Amygdala (tissue), 56 donors: ENCODE results near the gene CACHD1.

Source experiments
- DNase-seq, 56 donors: peaks; one replicate each; lab custom pipeline; 2025; lab: John Stamatoyannopoulos, UW

Gene CACHD1

DNA sequence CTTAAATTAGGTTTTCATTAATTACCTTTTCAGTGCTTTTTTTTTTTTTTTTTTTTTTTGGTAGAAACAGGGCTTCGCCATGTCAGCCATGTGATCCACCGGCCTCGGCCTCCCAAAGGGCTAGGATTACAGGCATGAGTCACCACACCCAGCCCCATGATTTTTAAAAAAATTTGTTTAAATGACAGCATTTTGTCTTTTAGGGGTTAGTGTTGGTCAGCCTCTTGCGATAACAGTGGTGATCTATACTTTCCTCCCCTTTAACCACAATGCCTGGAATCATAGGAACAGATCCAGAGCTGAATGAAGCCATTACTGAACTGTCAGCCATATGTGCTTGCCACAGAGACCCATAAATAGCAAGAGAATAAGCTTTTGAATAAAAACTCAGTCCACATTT, 73.9 kb downstream of the CACHD1 start:
- no peak for DNase-seq

DNA sequence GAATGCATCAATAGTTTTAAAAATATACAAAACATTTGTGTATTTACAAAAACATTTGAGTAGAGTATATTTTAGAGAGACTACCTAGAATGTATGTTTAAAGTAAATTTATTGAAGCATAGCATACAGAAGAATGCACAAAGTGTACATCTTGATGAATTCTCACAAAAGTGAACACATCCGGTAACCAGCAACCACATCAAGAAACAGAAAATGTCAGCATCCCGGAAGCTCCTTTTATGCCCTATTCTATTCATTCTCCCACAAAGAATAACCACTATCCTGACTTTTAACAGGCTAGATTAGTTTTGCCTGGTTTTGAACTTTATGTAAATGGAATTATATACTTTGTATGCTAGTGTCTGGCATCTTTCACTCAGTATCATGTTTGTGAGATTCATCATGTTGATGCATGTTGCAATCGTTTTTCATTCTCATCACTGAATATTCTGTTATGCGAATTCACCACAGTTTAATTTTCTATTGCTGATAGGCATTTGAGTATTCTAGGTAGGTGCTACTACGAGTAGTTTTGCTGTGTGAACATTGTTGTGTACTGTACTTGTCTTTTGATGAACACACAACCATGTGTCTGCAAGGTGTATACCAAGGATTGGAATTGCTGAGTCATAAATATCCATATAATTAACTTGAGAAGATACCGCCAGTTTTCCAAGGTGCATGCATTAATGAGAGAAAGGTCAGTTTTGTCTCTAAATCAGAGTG, 75.4 kb downstream of the CACHD1 start:
- no peak for DNase-seq

DNA sequence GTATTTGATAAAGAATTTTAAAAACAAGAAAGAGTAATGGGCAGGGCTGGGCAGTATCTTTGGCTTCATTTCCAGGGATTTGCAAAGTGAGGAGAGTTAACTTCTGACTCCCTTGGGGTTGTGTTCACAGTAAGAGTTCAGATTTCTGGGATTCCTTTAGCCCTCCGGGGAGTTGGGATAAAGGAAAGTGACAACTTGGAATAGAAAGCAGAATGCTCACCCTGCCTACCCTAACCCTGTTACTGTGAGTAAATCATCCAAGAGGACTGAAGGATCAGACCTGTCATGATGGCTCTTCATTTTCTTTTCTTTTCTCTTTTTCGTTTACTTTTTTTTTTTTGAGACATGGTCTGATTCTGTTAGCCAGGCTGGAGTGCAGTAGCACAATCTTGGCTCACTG, 76.1 kb downstream of the CACHD1 start:
- DNase-seq = no peak

DNA sequence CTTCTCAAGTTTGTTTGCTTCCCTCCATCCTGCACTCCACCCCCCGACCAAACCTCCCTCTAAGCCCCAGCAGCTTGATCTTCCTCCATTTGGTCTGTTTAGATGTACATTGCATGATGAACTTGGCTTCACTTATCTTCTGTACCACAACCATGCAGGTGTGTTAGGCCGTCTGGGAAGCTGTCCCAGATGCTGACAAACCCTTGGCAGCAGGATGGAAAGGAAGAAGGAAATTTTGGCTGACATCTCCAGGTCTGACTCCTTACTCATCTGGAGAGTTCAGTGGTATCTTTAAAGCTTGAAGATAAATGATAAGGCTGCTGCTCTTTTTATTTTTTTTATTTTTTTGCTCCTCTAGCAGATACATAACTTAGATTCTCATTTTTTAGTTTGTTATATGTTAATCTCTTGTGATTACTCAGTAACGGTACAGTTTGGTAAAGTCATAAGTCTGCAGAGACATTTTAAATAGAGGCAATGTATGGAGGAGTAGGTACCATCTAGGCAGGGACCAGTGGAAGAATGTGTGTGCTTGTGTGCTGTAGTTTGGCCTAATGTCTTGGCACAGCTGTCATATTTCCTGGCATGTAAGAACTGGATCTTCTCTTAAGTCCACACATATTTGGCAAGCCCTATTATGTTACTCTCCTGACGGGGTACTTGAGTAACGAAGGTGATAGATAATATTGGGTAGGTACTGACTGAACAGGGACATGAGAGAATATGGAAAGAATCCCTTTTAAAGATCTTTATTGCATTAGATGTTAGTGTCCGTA, 79.7 kb downstream of the CACHD1 start:
- DNase-seq = no peak

DNA sequence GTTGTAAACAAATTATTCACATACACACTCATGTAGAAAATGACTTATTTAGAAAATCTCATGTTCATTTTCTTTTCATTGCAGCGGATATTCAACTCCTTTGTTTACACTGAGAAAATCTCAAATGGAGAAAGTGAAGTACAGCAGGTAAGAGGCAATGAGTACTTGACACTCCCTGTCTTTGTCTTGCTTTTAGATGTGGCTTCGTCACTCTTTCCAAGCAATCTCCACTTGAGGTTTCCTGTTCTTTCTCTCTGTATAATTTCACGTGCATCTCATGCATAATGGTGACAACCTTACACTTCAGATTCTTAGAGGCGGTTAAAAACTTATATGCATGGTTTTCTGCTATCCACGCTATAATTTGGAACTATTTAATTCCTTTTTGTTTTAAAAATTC, 80.6 kb downstream of the CACHD1 start:
- DNase-seq = no peak

DNA sequence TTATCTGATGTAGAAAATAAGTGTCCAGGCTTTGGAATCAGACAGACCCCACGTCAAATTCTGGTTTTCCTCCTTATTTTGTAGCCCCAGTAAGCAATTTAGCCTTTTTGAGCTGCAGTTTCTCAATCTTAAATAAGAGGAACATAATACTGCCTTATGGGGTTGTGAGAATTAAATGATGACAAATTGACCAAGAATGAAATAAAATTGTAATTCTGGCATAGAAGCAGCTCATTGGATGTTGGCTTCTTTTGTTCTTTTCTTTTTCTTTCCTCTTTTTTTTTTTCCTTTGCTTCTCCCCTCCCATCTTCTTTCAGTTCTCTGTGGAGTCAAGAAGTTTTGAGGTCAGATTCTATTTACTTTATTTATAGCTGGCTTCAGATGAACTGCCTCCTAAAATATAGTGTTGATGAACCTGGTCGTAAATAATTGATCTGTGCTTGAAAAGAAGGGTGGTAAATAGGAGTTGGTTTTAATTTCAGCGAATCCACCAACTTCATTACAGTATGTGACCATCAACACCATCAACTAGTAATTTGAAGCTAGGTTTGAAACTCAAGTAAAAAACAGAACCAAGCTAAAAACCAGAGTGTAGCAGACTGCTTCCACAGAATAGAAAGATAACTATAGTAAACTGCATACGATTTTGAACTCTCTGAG, 81.1 kb downstream of the CACHD1 start:
- no peak for DNase-seq

DNA sequence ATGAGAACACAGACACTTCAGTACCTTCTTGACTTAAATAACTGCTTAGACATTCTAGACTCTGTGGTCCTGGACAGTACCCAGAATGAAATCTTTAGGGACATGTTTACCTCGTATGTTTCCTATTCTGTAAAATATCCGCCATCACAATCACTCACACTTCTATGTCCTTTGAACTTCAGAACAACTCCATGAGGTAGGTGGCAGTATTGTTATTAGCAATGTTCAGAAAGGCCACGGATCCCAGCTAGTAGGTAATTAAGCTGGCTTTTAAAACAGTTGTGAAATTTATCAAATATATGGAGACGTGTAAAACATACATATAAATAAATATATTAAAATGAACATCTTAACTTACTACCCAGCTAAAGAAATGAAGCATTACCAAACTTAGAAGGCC, 83.4 kb downstream of the CACHD1 start:
- DNase-seq = no peak

DNA sequence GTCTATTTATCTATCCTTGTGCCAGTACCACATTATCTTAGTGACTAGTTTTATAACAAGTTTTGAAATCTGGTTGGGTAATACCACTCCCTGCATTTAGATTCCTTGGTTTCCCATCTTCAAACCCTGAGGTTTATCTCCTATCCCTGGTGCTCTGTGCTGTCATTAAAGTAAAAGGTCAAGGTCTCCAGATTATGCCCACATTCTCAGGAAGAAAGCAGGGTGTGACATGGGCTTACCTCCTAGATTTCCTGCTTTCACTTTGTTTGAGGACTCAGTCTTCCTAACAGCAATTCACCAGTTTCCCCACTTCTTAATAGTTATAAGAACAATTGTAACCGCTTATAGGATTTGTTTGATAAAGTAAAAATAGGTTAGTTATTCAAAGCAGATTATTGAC, 86.0 kb downstream of the CACHD1 start:
- no peak for DNase-seq

DNA sequence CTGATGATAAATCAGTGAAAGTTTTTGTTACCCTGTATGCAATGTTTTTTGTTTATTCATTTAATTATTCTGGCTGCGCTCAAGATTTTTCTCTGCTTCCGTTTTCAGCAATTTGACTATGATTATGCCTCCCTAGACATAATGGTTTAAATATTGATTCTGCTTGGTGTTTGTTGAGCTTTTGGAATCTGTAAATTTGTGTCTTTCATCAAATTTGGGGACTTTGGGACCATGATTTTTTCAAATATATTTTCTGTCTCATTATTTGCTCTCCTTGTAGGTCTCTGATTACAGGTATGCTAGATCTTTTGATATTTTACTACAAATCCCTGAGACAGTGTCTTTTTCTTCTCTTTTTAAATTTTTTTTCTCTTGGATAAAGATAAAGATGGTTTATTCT, 92.1 kb downstream of the CACHD1 start:
- no peak for DNase-seq

DNA sequence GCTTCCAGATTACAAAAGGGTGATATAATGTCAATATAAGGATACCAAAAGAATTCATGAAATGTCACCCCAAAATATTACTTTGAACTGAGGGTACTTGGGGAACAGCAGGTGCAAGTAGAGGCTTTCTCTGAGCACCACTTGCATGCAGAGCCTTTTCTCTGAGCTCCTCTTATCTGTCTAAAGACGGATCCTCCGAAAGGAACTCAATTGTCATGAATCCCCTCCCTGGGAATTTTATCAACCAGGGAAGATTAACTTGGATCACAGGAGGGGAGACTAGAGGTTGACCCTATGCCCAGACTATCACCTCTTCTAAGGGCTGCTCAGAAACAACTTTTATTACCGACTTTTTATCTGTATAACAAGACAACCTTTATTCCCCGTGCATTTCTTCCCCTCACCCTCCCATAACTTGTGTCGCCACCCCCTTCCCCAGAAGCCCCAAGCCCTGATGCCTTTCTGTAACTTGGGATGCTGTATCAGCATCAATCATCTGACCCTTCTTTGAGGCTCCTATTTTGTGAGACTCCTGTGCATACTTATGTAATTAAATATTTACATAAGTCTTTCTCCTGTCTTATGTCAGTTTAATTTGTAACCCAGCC, 94.1 kb downstream of the CACHD1 start:
- DNase-seq = no peak

DNA sequence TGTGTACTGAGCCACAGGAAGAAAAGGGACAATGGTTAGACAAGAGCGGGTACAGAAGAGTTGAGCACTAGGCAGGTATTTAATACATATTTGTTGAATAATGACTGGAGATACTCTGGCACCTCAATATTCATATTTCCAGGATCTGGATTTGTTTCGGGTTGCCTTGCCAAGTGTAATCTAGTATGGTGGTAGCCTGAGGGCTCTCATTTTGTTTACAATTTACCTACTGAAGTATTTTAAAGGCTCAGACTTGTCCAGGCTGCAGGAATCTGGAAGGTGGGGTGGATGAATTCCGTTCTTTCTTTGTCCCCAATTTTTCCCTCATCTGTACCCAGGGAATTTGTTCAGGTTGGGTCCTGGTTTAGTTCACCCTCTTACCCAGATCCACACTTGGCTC, 95.0 kb downstream of the CACHD1 start:
- DNase-seq = no peak

DNA sequence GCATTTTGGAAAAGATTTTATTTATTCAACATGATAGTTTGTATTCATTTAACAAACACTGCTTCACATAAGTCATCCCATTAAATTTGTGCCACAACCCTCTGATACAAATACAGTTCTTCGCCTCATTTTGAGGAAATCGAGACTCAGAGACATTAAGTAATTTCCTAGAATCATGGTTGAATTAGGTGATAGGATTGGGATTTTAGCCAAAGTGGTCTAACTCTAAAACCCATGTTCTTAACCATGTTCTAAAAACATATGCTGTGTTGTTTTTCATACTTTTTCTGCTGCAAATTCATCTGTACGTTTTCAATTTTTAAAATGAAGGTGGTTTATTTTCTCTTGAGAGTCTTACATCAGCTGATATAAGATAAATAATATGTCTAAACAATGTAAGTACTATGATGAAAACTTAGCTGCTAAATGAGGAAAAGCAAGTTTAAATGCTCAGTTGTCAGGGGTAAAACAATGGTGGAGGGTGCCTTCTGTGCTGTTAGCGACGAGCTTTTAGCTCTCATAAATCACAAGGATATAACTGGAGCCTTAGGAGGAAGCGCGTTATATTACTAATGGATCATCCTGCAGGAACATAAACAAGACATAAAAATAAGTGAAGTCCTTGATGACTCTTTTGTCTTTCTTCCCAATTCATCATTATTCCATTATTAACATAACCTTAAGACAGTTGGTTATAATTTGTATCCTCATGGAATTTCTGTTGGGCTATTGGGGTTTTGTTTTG, 97.7 kb downstream of the CACHD1 start:
- DNase-seq = no peak

DNA sequence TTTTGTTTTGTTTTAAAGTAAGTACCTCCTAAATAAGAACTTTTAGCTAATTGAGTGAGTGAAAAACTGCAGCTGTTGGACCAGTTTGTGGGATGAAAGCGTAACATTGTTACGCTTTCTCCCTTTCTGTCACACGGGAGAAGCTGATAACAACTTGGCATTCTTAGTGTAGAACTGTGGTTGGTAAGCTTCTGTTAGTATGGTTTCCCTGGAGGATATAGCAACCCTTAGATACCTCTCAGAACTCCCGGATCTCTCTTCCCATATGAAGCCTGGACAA, 98.2 kb downstream of the CACHD1 start:
- no peak for DNase-seq

DNA sequence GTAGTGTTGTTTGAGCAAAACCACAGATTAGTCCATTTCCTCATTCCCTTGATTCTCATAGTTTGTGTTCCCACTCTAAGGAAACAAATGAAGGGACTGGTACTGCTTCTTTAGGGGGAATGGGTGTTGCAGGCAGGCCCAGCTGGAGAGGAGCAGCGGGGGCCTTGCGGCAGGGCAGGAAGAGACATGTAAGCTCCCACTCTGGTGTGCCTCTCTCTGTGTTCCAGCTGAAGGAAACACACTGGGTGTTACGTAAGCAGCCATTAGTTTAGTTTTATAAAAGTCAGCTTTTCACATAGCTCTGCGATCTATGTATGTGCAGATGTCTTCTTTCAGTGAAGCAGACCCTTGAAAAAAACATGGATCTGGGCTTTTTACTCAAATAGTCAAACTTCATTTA, 99.5 kb downstream of the CACHD1 start:
- no peak for DNase-seq

DNA sequence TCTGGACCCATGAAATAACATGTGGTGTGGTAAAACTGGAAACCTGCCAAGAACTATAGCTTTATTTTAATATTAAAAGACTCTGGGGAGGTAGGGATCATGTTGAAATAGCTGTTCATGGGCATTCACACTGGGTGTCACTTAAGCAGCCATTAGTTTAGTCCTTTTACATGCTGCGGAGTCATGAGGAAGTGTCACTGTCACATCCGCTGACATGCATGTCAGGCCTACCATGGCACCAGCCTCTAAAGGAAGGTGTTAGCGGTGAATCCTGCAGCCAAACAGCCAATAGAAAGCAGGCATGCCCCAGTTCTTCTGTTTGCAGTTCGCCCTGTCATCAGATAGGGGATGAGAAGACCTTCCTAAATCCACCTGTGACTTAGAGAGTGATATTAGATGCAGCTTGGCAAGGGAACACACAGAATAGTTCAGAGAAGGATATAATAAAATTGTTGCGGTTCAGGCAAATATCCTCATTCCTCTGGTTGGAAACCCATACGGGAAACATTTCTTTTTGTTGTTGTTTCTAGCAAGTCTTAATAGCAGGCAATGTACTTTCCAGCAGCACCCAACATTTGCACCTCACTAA, 100.4 kb downstream of the CACHD1 start:
- no peak for DNase-seq

DNA sequence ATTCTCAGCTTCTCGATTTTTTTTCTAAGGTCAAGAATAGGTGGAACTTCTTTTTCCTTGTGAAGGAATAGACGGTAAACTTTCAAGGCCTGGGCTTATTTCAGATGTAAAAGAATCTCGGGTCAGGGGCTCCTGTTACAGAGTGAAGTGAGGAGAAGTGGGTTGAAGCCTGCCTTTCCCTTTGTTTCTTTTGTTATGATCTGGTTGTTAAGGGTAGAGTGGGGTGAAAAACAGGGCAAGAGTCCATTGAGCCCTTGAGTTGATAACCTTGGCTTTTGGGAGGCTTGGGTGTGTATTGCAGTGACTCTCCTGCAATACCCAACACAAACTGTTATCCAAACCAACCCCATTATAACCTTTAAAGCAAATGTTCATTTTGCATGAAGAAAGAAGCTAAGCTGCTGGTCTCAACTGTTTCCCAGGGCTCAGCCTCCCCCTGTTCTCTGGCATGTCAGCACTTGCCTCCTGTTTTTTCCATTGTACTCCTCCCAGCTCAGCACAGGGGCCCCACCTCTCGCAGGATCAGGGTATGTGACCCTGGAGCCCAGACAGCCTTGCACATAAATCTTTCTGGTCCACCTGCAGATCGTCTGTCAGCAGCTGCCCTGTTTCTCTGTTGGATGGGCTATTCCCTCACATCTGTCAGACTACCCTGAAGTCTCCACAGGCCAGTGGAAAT, 102.4 kb downstream of the CACHD1 start:
- no peak for DNase-seq

DNA sequence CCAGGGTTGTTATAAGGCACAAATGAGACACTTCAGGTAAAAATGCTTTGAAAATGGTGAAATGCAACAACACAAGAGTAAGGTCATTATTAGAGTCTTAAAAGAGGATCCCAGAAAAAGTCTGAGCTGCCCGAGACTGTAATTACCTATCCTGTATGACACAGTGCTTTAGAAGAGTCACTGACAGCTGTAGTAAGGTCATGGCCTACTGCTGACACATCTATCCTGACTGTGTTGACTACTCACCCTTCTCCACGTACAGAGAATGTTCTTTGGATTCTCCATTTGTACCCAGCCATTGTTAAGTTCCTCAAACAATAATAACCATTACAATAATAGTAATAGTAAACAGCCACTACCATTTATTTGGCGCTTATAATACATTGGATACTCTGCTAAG, 104.4 kb downstream of the CACHD1 start:
- no peak for DNase-seq

DNA sequence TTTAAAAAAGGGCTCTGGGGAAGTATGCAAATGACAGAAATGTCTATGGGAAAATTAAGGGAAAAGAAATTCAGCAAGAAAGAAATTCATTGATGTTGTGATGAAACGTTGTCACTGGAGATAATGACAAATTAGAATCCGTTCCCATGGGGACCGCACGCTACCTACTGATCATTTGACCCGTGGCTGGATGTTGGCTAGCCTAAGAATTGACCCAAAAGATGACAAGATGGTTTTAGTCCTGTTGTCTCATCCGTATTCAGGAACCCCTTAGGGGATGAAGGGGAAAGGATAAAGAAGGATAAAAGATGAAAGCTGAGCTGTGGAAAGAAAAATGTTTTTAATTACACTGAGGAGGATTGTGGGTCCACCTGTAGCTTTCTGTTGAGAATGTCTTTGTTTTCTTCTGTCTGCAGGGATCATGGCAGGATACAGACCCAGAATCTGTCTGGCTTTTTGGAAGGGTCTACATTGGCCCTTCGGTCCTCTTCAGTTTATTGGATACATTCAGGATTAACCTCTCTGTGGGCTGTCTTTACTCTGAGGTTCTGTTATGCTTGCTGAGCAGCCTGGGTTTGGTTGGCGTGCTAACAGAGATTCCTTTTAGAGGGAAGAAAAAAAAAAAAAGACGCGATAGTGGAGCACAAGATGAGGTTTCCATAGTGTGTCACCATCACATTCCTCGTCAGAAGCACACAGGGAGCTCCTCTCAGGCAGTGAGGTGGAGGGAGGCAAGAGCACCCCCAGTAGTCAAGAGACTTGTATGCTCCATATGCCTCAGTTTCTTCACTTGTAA, 106.2 kb downstream of the CACHD1 start:
- no peak for DNase-seq
